HEK293 (cell line): ENCODE results near the gene ZSCAN9.

Experiments used
- EGR2 ChIP-seq: fragments of 450-650 bp; formaldehyde crosslinking; IDR thresholded peaks from 2 replicates; pipeline ENCODE4 v1.5.1; 2016; ENCODE audit warnings: low read depth, missing biosample characterization, missing genetic modification characterization
- FEZF1 ChIP-seq: fragments of 450-650 bp; formaldehyde crosslinking; IDR thresholded peaks from 2 replicates; pipeline ENCODE4 v1.5.1; 2016; ENCODE audit warnings: missing biosample characterization, missing genetic modification characterization
- GFI1B ChIP-seq: fragments of 450-650 bp; formaldehyde crosslinking; IDR thresholded peaks from 2 replicates; pipeline ENCODE4 v1.5.1; 2016; ENCODE audit warnings: missing biosample characterization, missing genetic modification characterization
- GLI2 ChIP-seq: fragments of 450-650 bp; formaldehyde crosslinking; IDR thresholded peaks from 2 replicates; pipeline ENCODE4; 2017; ENCODE audit warnings: missing biosample characterization, missing genetic modification characterization, low read depth, borderline replicate concordance
- GLI4 ChIP-seq: fragments of 450-650 bp; formaldehyde crosslinking; IDR thresholded peaks from 2 replicates; pipeline ENCODE4 v1.5.1; 2016; ENCODE audit warnings: missing biosample characterization, missing genetic modification characterization
- REPIN1 ChIP-seq: fragments of 450-650 bp; formaldehyde crosslinking; IDR thresholded peaks from 2 replicates; pipeline ENCODE4 v1.5.1; 2017; ENCODE audit warnings: missing biosample characterization, missing genetic modification characterization, low read depth
- SETDB1 ChIP-seq: IDR thresholded peaks from one replicate; pipeline ENCODE4 v1.6.1; 2017; ENCODE audit warnings: mild to moderate bottlenecking, low read length, moderate library complexity, mixed read lengths; ENCODE audit not compliant: insufficient read length
- ZEB2 ChIP-seq: fragments of 450-650 bp; formaldehyde crosslinking; IDR thresholded peaks from 2 replicates; pipeline ENCODE4 v1.5.1; 2016; ENCODE audit warnings: missing biosample characterization, missing genetic modification characterization
- ZNF10 ChIP-seq: fragments of 450-650 bp; formaldehyde crosslinking; IDR thresholded peaks from 2 replicates; pipeline ENCODE4 v1.5.1; 2017; ENCODE audit warnings: missing biosample characterization, missing genetic modification characterization
- ZNF274 ChIP-seq, 2 experiments: fragments of 200-500 bp in 1 of 2; fragments of 450-650 bp in 1 of 2; sonication (Bioruptor generic) in 1 of 2; formaldehyde crosslinking in 1 of 2; IDR thresholded peaks; 2 replicates each; pipeline versions ENCODE4 v1.5.1 to v1.6.1; 2014 to 2016; ENCODE audit warnings: borderline replicate concordance in 1 of 2, inconsistent platforms in 1 of 2, low read length in 1 of 2, missing biosample characterization in 1 of 2, missing genetic modification characterization in 1 of 2
- ZNF529 ChIP-seq: fragments of 450-650 bp; formaldehyde crosslinking; IDR thresholded peaks from 2 replicates; pipeline ENCODE4 v1.5.1; 2017; ENCODE audit warnings: missing genetic modification characterization, missing biosample characterization; ENCODE audit not compliant: insufficient replicate concordance
- ZNF610 ChIP-seq: fragments of 450-650 bp; formaldehyde crosslinking; IDR thresholded peaks from 2 replicates; pipeline ENCODE4 v1.5.1; 2016; ENCODE audit warnings: missing biosample characterization, missing genetic modification characterization, borderline replicate concordance
- ZNF76 ChIP-seq: fragments of 450-650 bp; formaldehyde crosslinking; IDR thresholded peaks from 2 replicates; pipeline ENCODE4; 2016; ENCODE audit warnings: low read depth, missing biosample characterization, missing genetic modification characterization, borderline replicate concordance
- ZNF843 ChIP-seq: fragments of 450-650 bp; formaldehyde crosslinking; IDR thresholded peaks from 2 replicates; pipeline ENCODE4 v1.5.1; 2016; ENCODE audit warnings: missing biosample characterization, missing genetic modification characterization
- TF ChIP-seq, protein P1 (sequence below): fragments of 450-650 bp; formaldehyde crosslinking; IDR thresholded peaks from 2 replicates; pipeline ENCODE4 v1.5.1; 2016; ENCODE audit warnings: missing biosample characterization, missing genetic modification characterization, borderline replicate concordance
- TF ChIP-seq, protein P2 (sequence below): fragments of 450-650 bp; formaldehyde crosslinking; IDR thresholded peaks from 2 replicates; pipeline ENCODE4 v1.5.1; 2016; ENCODE audit warnings: missing biosample characterization, missing genetic modification characterization
- TF ChIP-seq, protein P3 (sequence below): fragments of 450-650 bp; formaldehyde crosslinking; IDR thresholded peaks from 2 replicates; pipeline ENCODE4 v1.5.1; 2016; ENCODE audit warnings: missing biosample characterization, missing genetic modification characterization, borderline replicate concordance
- TF ChIP-seq, protein P4 (sequence below): fragments of 450-650 bp; formaldehyde crosslinking; IDR thresholded peaks from 2 replicates; pipeline ENCODE4 v1.5.1; 2016; ENCODE audit warnings: missing biosample characterization, missing genetic modification characterization
- TF ChIP-seq, protein P5 (sequence below): fragments of 450-650 bp; formaldehyde crosslinking; IDR thresholded peaks from 2 replicates; pipeline ENCODE4 v1.5.1; 2016; ENCODE audit warnings: missing biosample characterization, missing genetic modification characterization
- TF ChIP-seq, protein P6 (sequence below): fragments of 450-650 bp; formaldehyde crosslinking; IDR thresholded peaks from 2 replicates; pipeline ENCODE4 v1.5.1; 2016; ENCODE audit warnings: missing biosample characterization, missing genetic modification characterization

The ZSCAN9 gene

DNA sequence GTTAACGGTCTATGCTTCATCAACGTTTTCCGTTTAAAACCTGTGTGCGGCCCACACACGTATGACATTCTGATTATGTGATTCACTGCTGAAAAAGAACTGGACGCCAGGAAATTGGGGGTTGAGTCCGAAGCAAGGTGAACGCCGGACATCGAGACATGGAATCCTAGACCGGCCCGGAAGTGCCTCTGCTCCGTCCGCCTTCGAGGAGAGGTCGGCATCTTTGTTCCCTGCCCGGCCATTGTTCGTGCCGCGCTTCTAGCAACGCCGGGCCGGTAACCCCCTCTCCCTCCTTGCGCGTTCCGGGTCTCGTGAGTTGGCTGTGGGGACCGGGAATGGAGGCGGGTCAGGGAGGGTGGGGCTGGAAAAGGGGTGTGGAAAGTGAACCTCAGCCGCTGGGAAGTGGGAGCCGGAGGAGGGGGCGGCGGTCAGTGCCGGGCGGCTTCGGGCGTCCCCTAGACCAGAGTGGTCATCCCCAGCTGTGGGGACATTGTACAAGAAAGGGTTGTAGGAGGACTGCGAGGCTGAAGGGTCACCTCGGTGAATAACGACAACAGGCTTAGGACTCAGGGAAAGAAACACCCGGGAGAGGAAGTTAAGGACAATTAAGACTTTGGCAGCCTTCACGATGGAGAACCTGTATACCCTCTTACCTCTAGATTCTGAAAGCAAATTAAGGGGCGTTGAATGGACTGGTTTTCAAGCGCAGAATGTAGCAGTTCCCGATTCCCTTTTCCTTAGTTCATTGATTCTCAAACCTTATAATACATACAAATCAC is at the start of gene ZSCAN9 (continued):
- TF ChIP-seq, protein P1, sequence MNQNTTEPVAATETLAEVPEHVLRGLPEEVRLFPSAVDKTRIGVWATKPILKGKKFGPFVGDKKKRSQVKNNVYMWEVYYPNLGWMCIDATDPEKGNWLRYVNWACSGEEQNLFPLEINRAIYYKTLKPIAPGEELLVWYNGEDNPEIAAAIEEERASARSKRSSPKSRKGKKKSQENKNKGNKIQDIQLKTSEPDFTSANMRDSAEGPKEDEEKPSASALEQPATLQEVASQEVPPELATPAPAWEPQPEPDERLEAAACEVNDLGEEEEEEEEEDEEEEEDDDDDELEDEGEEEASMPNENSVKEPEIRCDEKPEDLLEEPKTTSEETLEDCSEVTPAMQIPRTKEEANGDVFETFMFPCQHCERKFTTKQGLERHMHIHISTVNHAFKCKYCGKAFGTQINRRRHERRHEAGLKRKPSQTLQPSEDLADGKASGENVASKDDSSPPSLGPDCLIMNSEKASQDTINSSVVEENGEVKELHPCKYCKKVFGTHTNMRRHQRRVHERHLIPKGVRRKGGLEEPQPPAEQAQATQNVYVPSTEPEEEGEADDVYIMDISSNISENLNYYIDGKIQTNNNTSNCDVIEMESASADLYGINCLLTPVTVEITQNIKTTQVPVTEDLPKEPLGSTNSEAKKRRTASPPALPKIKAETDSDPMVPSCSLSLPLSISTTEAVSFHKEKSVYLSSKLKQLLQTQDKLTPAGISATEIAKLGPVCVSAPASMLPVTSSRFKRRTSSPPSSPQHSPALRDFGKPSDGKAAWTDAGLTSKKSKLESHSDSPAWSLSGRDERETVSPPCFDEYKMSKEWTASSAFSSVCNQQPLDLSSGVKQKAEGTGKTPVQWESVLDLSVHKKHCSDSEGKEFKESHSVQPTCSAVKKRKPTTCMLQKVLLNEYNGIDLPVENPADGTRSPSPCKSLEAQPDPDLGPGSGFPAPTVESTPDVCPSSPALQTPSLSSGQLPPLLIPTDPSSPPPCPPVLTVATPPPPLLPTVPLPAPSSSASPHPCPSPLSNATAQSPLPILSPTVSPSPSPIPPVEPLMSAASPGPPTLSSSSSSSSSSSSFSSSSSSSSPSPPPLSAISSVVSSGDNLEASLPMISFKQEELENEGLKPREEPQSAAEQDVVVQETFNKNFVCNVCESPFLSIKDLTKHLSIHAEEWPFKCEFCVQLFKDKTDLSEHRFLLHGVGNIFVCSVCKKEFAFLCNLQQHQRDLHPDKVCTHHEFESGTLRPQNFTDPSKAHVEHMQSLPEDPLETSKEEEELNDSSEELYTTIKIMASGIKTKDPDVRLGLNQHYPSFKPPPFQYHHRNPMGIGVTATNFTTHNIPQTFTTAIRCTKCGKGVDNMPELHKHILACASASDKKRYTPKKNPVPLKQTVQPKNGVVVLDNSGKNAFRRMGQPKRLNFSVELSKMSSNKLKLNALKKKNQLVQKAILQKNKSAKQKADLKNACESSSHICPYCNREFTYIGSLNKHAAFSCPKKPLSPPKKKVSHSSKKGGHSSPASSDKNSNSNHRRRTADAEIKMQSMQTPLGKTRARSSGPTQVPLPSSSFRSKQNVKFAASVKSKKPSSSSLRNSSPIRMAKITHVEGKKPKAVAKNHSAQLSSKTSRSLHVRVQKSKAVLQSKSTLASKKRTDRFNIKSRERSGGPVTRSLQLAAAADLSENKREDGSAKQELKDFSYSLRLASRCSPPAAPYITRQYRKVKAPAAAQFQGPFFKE: no peak
- TF ChIP-seq, protein P2, sequence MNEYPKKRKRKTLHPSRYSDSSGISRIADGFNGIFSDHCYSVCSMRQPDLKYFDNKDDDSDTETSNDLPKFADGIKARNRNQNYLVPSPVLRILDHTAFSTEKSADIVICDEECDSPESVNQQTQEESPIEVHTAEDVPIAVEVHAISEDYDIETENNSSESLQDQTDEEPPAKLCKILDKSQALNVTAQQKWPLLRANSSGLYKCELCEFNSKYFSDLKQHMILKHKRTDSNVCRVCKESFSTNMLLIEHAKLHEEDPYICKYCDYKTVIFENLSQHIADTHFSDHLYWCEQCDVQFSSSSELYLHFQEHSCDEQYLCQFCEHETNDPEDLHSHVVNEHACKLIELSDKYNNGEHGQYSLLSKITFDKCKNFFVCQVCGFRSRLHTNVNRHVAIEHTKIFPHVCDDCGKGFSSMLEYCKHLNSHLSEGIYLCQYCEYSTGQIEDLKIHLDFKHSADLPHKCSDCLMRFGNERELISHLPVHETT (tag by site-specific recombination): peak; percentile 46
- TF ChIP-seq REPIN1 (tag by site-specific recombination): no peak
- TF ChIP-seq ZNF843 (tag by site-specific recombination): 0 out of 2 replicates have a peak, but pooled peaks have one; percentile 32
- TF ChIP-seq ZEB2 (tag by site-specific recombination): peak; percentile 83
- no peak for TF ChIP-seq ZNF274 (IDR thresholded peaks at IDR 0.05; ENCODE audit: low read length)
- TF ChIP-seq ZNF274 (tag by site-specific recombination; IDR thresholded peaks at IDR 0.05; ENCODE audit: borderline replicate concordance): no peak
- no peak; the same call in 1 of the 2 replicates for TF ChIP-seq ZNF610 (tag by site-specific recombination)
- no peak for TF ChIP-seq GFI1B (tag by site-specific recombination)
- TF ChIP-seq GLI2 (tag by site-specific recombination): no peak
- TF ChIP-seq, protein P3, sequence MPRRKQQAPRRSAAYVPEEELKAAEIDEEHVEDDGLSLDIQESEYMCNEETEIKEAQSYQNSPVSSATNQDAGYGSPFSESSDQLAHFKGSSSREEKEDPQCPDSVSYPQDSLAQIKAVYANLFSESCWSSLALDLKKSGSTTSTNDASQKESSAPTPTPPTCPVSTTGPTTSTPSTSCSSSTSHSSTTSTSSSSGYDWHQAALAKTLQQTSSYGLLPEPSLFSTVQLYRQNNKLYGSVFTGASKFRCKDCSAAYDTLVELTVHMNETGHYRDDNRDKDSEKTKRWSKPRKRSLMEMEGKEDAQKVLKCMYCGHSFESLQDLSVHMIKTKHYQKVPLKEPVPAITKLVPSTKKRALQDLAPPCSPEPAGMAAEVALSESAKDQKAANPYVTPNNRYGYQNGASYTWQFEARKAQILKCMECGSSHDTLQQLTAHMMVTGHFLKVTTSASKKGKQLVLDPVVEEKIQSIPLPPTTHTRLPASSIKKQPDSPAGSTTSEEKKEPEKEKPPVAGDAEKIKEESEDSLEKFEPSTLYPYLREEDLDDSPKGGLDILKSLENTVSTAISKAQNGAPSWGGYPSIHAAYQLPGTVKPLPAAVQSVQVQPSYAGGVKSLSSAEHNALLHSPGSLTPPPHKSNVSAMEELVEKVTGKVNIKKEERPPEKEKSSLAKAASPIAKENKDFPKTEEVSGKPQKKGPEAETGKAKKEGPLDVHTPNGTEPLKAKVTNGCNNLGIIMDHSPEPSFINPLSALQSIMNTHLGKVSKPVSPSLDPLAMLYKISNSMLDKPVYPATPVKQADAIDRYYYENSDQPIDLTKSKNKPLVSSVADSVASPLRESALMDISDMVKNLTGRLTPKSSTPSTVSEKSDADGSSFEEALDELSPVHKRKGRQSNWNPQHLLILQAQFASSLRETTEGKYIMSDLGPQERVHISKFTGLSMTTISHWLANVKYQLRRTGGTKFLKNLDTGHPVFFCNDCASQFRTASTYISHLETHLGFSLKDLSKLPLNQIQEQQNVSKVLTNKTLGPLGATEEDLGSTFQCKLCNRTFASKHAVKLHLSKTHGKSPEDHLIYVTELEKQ: no peak
- 0 out of 2 replicates have a peak, but pooled peaks have one; percentile 16 for TF ChIP-seq FEZF1
- TF ChIP-seq ZNF529: no peak
- no peak; the same call in none of the 2 replicates for TF ChIP-seq EGR2 (tag by site-specific recombination)
- TF ChIP-seq ZNF76: 0 out of 2 replicates have a peak, but pooled peaks have one; percentile 27
- TF ChIP-seq SETDB1: no peak
- TF ChIP-seq, protein P4, sequence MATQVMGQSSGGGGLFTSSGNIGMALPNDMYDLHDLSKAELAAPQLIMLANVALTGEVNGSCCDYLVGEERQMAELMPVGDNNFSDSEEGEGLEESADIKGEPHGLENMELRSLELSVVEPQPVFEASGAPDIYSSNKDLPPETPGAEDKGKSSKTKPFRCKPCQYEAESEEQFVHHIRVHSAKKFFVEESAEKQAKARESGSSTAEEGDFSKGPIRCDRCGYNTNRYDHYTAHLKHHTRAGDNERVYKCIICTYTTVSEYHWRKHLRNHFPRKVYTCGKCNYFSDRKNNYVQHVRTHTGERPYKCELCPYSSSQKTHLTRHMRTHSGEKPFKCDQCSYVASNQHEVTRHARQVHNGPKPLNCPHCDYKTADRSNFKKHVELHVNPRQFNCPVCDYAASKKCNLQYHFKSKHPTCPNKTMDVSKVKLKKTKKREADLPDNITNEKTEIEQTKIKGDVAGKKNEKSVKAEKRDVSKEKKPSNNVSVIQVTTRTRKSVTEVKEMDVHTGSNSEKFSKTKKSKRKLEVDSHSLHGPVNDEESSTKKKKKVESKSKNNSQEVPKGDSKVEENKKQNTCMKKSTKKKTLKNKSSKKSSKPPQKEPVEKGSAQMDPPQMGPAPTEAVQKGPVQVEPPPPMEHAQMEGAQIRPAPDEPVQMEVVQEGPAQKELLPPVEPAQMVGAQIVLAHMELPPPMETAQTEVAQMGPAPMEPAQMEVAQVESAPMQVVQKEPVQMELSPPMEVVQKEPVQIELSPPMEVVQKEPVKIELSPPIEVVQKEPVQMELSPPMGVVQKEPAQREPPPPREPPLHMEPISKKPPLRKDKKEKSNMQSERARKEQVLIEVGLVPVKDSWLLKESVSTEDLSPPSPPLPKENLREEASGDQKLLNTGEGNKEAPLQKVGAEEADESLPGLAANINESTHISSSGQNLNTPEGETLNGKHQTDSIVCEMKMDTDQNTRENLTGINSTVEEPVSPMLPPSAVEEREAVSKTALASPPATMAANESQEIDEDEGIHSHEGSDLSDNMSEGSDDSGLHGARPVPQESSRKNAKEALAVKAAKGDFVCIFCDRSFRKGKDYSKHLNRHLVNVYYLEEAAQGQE: no peak
- TF ChIP-seq GLI4 (tag by site-specific recombination): no peak
- TF ChIP-seq ZNF10 (tag by site-specific recombination): peak; percentile 27; the same call in 1 of the 2 replicates
- TF ChIP-seq, protein P5, sequence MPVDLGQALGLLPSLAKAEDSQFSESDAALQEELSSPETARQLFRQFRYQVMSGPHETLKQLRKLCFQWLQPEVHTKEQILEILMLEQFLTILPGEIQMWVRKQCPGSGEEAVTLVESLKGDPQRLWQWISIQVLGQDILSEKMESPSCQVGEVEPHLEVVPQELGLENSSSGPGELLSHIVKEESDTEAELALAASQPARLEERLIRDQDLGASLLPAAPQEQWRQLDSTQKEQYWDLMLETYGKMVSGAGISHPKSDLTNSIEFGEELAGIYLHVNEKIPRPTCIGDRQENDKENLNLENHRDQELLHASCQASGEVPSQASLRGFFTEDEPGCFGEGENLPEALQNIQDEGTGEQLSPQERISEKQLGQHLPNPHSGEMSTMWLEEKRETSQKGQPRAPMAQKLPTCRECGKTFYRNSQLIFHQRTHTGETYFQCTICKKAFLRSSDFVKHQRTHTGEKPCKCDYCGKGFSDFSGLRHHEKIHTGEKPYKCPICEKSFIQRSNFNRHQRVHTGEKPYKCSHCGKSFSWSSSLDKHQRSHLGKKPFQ (tag by site-specific recombination): no peak
- TF ChIP-seq, protein P6, sequence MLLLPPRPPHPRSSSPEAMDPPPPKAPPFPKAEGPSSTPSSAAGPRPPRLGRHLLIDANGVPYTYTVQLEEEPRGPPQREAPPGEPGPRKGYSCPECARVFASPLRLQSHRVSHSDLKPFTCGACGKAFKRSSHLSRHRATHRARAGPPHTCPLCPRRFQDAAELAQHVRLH (tag by site-specific recombination): peak; percentile 60; the same call in 1 of the 2 replicates
